ENCODE data around the gene FAM161B.
"Not testable (repeated sequence)": the region's sequence is repeated elsewhere in the genome, so short reads cannot be mapped to it uniquely, and the experiment has no call there.

Gene FAM161B

GRCh38 chr14:73949752-73950734 lies at the start of gene FAM161B, which contains the start of gene COQ6:
FAM161B (minus strand) TSS chr14:73950094; CDS start chr14:73950026, 68 bp downstream.
COQ6 (plus strand) TSS chr14:73950302; CDS start chr14:73950333, 31 bp downstream.
- peak; percentile 91 to 92 for DNase-seq

- no peak for DNase-seq
These were observed 48.8 kb upstream of the FAM161B start for GRCh38 chr14:73998726-73999125.

- DNase-seq: no peak
These were observed 48.1 kb upstream of the FAM161B start for GRCh38 chr14:73997944-73998447.

GRCh38 chr14:73997108-73997943 lies 47.4 kb upstream of the FAM161B start:
- DNase-seq: no peak

GRCh38 chr14:73996731-73997107 lies 46.8 kb upstream of the FAM161B start:
- DNase-seq: no peak

- no peak for DNase-seq
These were observed 46.1 kb upstream of the FAM161B start for GRCh38 chr14:73995977-73996378.

- DNase-seq: not testable (repeated sequence)
These were observed 45.0 kb upstream of the FAM161B start for GRCh38 chr14:73994926-73995325.

GRCh38 chr14:73991092-73991491 lies 41.2 kb upstream of the FAM161B start:
- DNase-seq: no peak

- not testable (repeated sequence) for DNase-seq
These were observed 38.8 kb upstream of the FAM161B start for GRCh38 chr14:73988656-73989055.

GRCh38 chr14:73988065-73988464 lies 38.2 kb upstream of the FAM161B start:
- DNase-seq: no peak

GRCh38 chr14:73977896-73978295 lies 28.0 kb upstream of the FAM161B start:
- no peak for DNase-seq

- DNase-seq: no peak
These were observed 26.2 kb upstream of the FAM161B start for GRCh38 chr14:73976125-73976524.

- no peak for DNase-seq
These were observed 23.6 kb upstream of the FAM161B start for GRCh38 chr14:73973497-73973896.

- no peak for DNase-seq
These were observed 19.0 kb upstream of the FAM161B start for GRCh38 chr14:73968885-73969284.

GRCh38 chr14:73965216-73965615 lies 15.3 kb upstream of the FAM161B start:
- no peak for DNase-seq

- no peak for DNase-seq
These were observed 11.3 kb upstream of the FAM161B start for GRCh38 chr14:73961192-73961591.

GRCh38 chr14:73958591-73958990 lies 8.7 kb upstream of the FAM161B start:
- DNase-seq: no peak

- no peak for DNase-seq
These were observed 5.8 kb upstream of the FAM161B start for GRCh38 chr14:73955674-73956073.

GRCh38 chr14:73953731-73954130 lies 3.8 kb upstream of the FAM161B start:
- no peak for DNase-seq

GRCh38 chr14:73945159-73945670 lies 4.7 kb downstream of the FAM161B start:
- no peak for DNase-seq

GRCh38 chr14:73944432-73945158 lies 5.3 kb downstream of the FAM161B start:
- no peak for DNase-seq

GRCh38 chr14:73943083-73943482 lies 6.8 kb downstream of the FAM161B start:
- DNase-seq: no peak
